22Rv1 (cell line): ENCODE data around the gene OR8D1.
"Not testable (repeated sequence)": the region's sequence is repeated elsewhere in the genome, so short reads cannot be mapped to it uniquely, and the experiment has no call there.

Experiments used
- H3K27ac ChIP-seq: fragments of 450-650 bp; 2 replicates; pipeline ENCODE4 v1.5.1; 2017
- CTCF ChIP-seq: fragments of 450-650 bp; IDR thresholded peaks from 2 replicates; pipeline ENCODE4 v1.5.1; 2017; ENCODE audit warnings: mild to moderate bottlenecking
- ZFX ChIP-seq: fragments of 450-650 bp; IDR thresholded peaks from 2 replicates; pipeline ENCODE4 v1.6.1; 2017; ENCODE audit warnings: antibody characterized with exemption, borderline replicate concordance

Gene OR8D1

GRCh38 chr11:124294687-124295086 lies 19.1 kb downstream of the OR8D1 start:
- no peak overlapping the region for H3K27ac ChIP-seq
- TF ChIP-seq CTCF, result no peak
- TF ChIP-seq ZFX, result no peak

- TF ChIP-seq ZFX (no peak), CTCF (no peak)
Observed at GRCh38 chr11:124285610-124286344, 28.0 kb downstream of the OR8D1 start.

GRCh38 chr11:124278261-124278660 lies 35.5 kb downstream of the OR8D1 start:
- TF ChIP-seq CTCF, result no peak
- TF ChIP-seq ZFX, result no peak
- H3K27ac ChIP-seq, result no peak overlapping the region

More at GRCh38 chr11:124285610-124286344, 28.0 kb downstream of the OR8D1 start:
- no peak overlapping the region for H3K27ac ChIP-seq

- no peak overlapping the region for H3K27ac ChIP-seq
- TF ChIP-seq ZFX (no peak), CTCF (0 out of 2 replicates have a peak, but pooled peaks have one; percentile 3)
Observed at GRCh38 chr11:124277804-124278203, 35.9 kb downstream of the OR8D1 start.

- TF ChIP-seq ZFX, result no peak
- no peak for TF ChIP-seq CTCF
- no peak overlapping the region for H3K27ac ChIP-seq
Observed at GRCh38 chr11:124277207-124277606, 36.5 kb downstream of the OR8D1 start.

GRCh38 chr11:124276081-124276480 lies 37.7 kb downstream of the OR8D1 start:
- H3K27ac ChIP-seq, result no peak overlapping the region
- TF ChIP-seq ZFX (no peak), CTCF (no peak)

GRCh38 chr11:124274000-124274399 lies 39.7 kb downstream of the OR8D1 start:
- TF ChIP-seq CTCF (no peak), ZFX (no peak)
- no peak overlapping the region for H3K27ac ChIP-seq

- not testable (repeated sequence) for H3K27ac ChIP-seq
Observed at GRCh38 chr11:124270886-124271285, 42.9 kb downstream of the OR8D1 start.

- not testable (repeated sequence) for H3K27ac ChIP-seq
Observed at GRCh38 chr11:124265041-124265440, 48.7 kb downstream of the OR8D1 start.
